Stimulated activated CD4-positive, alpha-beta T cell treated with anti-CD3 and anti-CD28 coated beads, Interleukin-4, amount 100 ng/mL, for 1 hour (primary cell): ENCODE results near the gene AQP2.

Experiments used
- DNase-seq: peaks from one replicate; pipeline ENCODE4 v3.0.0-alpha.2; 2020

Gene AQP2

GRCh38 chr12:49998453-49998852 lies 47.9 kb downstream of the AQP2 start:
- DNase-seq: no peak

GRCh38 chr12:50003595-50003994 lies 53.1 kb downstream of the AQP2 start:
- DNase-seq: no peak

- no peak for DNase-seq
Observed at GRCh38 chr12:50004696-50005095, 54.2 kb downstream of the AQP2 start.

GRCh38 chr12:50005175-50005574 lies 54.6 kb downstream of the AQP2 start:
- no peak for DNase-seq

- DNase-seq: no peak
Observed at GRCh38 chr12:50006280-50006679, 55.7 kb downstream of the AQP2 start.

- no peak for DNase-seq
Observed at GRCh38 chr12:50006754-50007442, 56.4 kb downstream of the AQP2 start.
